Measurements from ENCODE around the gene GTF3A.
"Not testable (repeated sequence)": the region's sequence is repeated elsewhere in the genome, so short reads cannot be mapped to it uniquely, and the experiment has no call there.

Gene GTF3A

DNA sequence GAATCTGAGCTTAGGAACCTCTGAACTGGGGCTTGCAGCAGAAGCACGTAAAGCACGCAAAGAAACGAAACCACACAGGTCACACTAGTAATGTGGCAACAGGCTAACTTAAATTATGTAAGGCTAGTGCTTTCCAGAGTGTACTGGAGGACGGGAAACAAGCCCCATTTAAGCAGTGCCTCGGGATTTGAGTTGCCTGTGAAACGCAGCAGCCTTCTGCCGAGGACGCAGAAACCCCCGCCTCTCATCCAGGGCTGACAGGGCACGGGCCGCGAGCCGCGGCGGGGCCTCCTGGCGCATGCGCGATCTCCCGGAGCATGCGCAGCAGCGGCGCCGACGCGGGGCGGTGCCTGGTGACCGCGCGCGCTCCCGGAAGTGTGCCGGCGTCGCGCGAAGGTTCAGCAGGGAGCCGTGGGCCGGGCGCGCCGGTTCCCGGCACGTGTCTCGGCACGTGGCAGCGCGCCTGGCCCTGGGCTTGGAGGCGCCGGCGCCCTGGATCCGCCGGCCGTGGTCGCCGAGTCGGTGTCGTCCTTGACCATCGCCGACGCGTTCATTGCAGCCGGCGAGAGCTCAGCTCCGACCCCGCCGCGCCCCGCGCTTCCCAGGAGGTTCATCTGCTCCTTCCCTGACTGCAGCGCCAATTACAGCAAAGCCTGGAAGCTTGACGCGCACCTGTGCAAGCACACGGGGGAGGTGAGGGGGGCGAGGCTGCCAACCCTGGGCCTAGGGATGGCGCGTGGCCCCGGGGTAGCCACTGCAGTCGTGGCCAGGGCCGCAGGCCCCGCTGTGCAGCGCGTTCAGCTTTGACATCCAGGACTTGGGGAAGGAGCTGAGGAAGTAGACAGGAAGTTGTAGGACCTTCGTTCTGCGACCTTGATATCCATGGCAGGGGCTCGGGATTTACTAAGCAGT, at the start of gene GTF3A:
Gene GTF3A, plus strand, starts transcription at position 374 of the 912 bp plus-strand sequence.
- DNase-seq = peak; percentile 89

DNA sequence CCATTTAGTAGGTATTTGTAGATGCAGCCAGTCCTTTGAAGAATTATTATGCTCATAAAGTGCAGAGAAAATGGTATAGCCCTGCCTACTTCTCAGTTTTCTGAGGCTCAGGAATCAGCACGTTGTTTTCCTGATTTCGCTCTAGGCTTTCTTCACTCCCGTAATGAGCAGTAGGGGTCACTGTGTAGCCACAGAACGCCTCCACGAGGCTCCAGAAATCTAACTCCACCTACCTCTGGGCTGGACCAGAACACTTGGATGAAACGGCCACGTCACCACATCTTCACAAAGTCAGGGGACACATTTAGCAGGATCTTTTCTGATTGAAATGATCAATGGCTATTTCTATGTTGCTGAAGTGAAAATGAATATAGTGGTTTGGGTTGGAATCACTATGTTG, 49.8 kb upstream of the GTF3A start:
- peak; percentile 50 for DNase-seq

DNA sequence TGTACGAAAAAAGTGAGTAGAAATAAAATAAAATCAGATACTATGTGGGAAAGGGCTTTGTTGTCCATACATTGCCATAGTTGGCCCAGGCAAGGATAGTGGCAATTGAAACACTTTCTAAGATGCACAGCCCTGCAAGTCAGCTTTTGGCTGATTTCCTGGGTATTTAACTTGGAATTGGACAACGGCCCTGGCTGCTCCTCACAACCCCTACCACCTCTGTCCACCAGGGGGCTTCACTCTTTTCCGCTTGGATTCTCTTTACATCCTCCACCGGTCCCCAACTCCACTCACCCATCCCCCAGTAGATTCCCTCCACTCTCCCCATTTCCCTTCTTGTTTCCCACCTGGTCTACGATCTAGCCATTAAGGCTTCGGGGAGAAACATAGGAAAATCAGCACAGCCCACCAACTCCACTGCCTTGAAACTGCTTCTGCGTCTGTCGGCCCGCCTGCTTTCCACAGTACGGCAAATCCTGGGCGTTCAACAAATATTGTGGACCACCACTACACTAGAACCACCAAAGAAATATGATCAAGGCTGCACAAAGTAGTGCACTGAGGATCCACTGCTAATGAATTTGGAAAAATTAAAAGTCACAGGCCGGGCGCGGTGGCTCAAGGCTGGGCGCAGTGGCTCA, 48.6 kb upstream of the GTF3A start:
- peak; percentile 38 for DNase-seq

- no peak for DNase-seq
These were observed 45.3 kb upstream of the GTF3A start for GRCh38 chr13:27379126-27379525.

DNA sequence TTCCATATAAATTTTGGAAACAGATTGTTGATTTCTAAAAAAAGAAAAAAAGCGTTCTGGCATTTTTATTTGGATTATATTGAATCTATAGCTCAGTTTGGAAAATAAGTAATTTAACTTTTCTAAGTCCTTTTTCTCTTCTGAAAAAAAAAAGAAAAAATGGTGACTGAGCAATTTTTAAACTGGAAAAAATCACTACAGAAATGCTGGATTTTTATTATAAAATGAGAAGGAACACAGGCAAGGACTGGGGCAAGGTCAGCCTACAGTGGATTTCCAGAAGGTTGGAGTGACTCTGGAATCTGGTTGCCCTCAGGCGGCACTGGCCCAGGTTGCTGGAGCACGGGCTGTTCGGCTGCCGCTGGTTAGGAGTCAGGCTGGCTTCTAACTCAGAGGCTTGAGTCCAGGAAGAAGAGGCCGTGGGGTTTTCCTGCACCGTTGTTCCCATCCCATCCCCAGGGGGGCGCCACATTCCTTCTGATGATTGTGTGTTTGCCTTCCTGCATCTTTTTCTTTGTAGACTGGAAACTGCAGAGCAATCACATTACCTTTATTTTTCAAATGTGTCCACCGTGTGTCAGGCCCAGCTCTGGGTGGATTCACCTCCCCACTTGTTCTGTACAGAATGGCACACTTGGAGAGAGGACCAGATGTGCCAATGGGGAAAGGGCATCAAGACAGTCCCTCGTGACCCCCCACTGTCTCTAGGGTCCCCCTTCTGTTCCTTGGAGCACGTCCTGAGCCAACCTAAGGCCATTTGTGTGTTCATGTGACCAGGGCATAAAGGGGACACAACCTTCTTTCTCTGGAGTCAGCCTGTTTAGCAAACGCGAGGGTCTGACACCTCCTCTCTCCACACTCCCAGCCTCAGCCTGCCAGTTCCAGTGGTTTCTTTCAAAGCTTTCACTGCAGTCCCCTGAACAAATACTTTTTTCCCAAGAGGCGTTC, 44.5 kb upstream of the GTF3A start:
- peak; percentile 33 for DNase-seq

- DNase-seq = no peak
These were observed 42.8 kb upstream of the GTF3A start for GRCh38 chr13:27381601-27382000.

GRCh38 chr13:27383104-27383921, 41.1 kb upstream of the GTF3A start:
- no peak for DNase-seq

GRCh38 chr13:27384285-27384684, 40.1 kb upstream of the GTF3A start:
- DNase-seq = no peak

DNA sequence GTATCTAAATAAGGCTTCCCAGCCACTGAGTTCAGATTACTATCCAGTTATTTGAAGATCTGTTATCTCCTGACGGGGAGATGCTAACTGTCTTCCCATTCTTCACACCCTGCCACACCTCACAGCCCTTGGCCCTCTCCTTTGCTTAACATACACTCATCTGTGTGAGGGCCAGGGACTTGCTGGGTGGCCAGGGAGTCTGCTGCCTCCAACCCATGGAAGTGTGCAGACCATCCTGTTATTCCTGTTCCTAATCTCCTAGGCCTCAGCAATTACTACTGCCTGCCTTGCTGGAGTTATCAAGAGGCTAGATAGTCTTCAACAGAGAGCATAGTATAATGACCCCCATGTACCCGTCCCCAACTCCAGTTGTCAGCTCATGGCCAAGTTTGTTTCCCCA, 36.2 kb upstream of the GTF3A start:
- no peak for DNase-seq

DNA sequence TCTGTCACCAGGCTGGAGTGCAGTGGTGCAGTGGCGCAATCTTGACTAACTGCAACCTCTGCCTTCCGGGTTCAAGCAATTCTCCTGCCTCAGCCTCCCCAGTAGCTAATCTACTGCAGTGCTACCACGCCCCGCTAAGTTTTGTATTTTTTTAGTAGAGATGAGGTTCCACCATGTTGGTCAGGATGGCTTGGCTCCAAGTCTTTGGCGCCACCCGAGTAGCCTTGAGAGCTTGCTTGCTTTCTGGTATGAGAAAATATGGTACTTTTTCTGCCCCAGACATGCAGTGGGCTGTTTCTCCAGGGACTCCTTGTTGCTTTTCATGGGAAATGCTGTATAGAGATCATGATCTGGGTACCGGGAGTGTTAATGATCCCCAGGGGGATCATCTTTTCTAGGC, 34.5 kb upstream of the GTF3A start:
- DNase-seq = no peak

- no peak for DNase-seq
These were observed 32.9 kb upstream of the GTF3A start for GRCh38 chr13:27391471-27391870.

- no peak for DNase-seq
These were observed 31.3 kb upstream of the GTF3A start for GRCh38 chr13:27393101-27393500.

DNA sequence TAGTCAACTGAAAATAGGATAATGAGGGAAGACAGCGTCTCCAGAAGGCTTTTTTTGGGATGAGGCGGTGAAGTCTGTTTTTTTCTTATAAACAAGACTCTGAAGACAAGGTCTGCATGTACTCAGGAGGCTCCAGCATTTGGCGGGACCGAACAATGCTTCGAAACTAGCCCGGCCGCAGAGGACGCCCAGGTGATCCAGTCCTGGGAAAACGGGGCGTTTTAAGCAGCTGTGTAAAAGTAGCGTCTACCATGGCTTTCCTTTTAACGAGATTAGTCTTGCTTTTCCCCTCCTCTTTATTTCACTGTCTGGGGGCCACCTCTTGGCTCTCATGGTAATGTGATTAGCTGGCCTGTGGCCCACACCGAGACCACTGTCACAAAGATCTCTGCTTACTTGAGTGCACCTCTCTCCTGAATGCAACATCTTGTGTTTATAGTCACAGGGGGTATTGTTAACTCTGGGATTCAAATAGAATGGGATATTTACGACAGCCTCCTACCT, 29.4 kb upstream of the GTF3A start:
- DNase-seq = no peak

DNA sequence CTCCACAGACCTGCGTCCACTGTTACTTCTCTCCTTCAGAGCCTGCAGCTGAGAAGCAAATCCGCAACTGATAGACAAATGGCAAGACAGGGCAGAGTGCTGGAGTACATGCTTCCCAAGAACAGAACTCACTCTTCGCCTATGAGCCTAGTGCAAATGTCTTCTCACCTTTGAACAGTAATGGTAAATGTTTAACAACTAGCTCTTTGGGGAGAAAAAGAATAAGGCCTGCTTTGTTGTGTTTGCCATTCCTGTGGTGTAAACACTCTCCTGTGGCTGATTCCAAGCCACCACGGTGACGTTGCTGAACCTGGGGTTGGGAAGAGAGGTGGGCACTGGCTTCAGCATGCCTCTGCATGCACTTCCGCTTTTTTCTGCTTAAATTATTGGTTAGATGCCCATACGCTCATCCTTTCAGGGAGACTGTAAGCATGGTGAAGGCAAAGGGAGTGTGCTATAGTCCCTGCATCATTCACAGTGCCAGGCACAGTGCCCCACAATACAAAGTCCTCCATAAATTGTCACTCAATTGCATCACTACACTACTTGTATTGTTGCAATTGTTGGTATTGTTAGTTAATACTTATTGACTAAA, 28.1 kb upstream of the GTF3A start:
- no peak for DNase-seq

- no peak for DNase-seq
These were observed 26.1 kb upstream of the GTF3A start for GRCh38 chr13:27398360-27398759.

GRCh38 chr13:27400405-27400804, 24.0 kb upstream of the GTF3A start:
- DNase-seq = not testable (repeated sequence)

DNA sequence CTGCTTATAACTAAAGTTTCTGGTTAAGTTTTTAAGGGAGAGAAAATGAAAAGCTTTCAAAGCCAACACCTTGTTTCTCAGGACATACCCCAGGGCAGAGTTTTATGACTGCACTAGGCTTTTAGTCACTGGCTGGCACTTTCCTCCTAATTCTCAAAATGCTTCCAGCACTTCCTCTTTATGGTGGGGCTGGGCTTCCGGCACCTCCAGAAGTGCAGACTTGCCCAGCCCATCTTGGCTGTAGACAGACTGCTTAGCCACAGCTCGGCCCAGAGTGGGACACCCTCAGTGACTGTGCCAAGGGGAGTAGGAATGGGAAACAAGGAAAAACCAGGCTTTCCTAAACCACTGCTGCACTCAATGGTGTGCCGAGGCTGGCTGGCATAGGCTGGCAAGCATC, 23.2 kb upstream of the GTF3A start:
- peak; percentile 54 for DNase-seq

- DNase-seq = no peak
These were observed 21.2 kb upstream of the GTF3A start for GRCh38 chr13:27403203-27403678.

DNA sequence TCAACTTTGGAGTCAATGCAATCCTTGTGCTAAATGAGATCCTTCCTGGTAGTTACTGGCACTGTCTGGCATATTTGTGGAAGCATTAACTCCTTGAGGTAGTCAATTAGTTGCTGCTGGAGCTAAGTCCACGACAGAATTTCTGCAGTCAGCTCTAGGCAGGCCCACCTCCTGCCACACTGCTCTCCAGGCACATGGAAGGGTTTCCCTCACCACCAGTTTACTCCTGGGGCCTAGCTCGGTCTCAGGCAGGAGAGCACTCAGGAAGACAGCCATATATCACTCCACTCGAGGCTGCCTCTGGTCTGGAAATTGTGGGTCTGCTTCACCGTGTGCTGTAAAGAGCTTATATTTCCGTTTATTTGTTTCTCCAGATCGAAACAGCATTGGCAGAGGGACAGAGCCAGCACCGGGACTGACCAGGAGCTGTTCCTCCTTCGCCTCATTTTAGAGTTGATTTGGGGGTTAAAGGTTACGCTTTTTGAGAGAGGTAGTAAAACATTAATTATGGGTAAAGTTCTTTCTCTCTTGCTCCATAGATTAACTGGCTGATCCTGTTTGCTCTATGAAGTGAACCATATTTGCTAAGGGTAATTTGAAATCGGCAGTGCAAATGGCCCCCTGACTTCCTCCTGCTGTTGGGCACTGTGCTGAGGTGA, 20.6 kb upstream of the GTF3A start:
- DNase-seq = no peak

GRCh38 chr13:27404680-27405079, 19.7 kb upstream of the GTF3A start:
- DNase-seq = no peak
